Measurements from ENCODE around the gene ZNF628. TPM values are rescaled to one million over a fixed set of nuclear protein-coding genes. Genes with fewer than 3 reads are reported as not detected.
A peak's percentile ranks its signal among the peaks of the same experiment; 100 is the strongest.

The ZNF628 gene
- total and polyA plus RNA-seq, 2 of the 8 experiments (the other 6 are each of a cell fraction or from before 2014, with no cell fraction given), result 1.7 to 10.8 TPM

GRCh38 chr19:55451163-55451964 lies 25.1 kb upstream of the ZNF628 start:
- H3K56ac ChIP-seq (replicated peaks; ENCODE audit: insufficient read length, low read depth, low read length), result no peak overlapping the region
- no peak overlapping the region for H3K14ac ChIP-seq (ENCODE audit: insufficient read length)
- no peaks in the 10 kb centered on the region for H3K79me2 ChIP-seq (ENCODE audit: control insufficient read depth in 1 of 2, insufficient read depth in 2 of 2, low read length in 2 of 2)
- ChIA-PET CTCF (ENCODE audit: partially characterized antibody) (interaction anchor here (0.7 to 2.5 kb wide), 6 partner anchors 23 to 897 kb away, joined by 3 to 13 read pairs (median 4); partner anchors contain the start of gene DNAAF3), POLR2A (ENCODE audit: partially characterized antibody) (interaction anchor here (0.7 to 3.0 kb wide), 10 partner anchors 11 to 334 kb away, joined by 3 to 22 read pairs (median 4); partner anchors contain the start of genes ISOC2, PPP1R12C, UBE2S and ZNF784)
- H2AFZ ChIP-seq (ENCODE audit: low read length), result no peak overlapping the region
- H3K23me2 ChIP-seq (ENCODE audit: low read depth, low read length), result peaks cover 20% of the 10 kb centered on the region; the same call in 1 of the 2 replicates
- DNase-seq (ENCODE audit: low read depth in 1 of 2, low spot score in 2 of 2), result peak in 1 of 2 experiments; percentile 73
- no peak overlapping the region for H3K18ac ChIP-seq (ENCODE audit: extremely low read depth, low read length)
- 5% methylated on average over 4 of the region's 80 CpGs; no CpG with 5 or more reads in 1 of the 2 experiments for WGBS, 2 experiments (ENCODE audit: extremely low coverage in 1 of 2, insufficient coverage in 1 of 2, insufficient read length in 1 of 2, insufficient replicate concordance in 2 of 2, low coverage in 1 of 2, low lambda C conversion rate in 2 of 2, missing lambda C conversion rate in 1 of 2)
- H2BK5ac ChIP-seq (ENCODE audit: low read depth, low read length), result no peak overlapping the region
- no peak overlapping the region for H2BK12ac ChIP-seq (ENCODE audit: low read depth, low read length)
- H3K27me3 ChIP-seq (replicated peaks in 1 of 4; ENCODE audit: control insufficient read depth in 3 of 4, extremely low read depth in 1 of 4, insufficient read depth in 3 of 4, low read length in 3 of 4), result peaks cover 34 to 59% (median 57%) of the 10 kb centered on the region in 4 experiments
- TF ChIP-seq SUZ12 (IDR thresholded peaks at IDR 0.05; ENCODE audit: low read length), result peak; percentile 45
- TF ChIP-seq MAFK (IDR thresholded peaks at IDR 0.05; ENCODE audit: low read depth, low read length), result no peak
- peak; percentile 46 for TF ChIP-seq KDM4A (IDR thresholded peaks at IDR 0.05; ENCODE audit: low read depth, low read length, severe bottlenecking)
- TF ChIP-seq EZH2 (IDR thresholded peaks at IDR 0.05; ENCODE audit: low read depth, low read length, severe bottlenecking), result peak; percentile 64
- H3K4ac ChIP-seq (replicated peaks; ENCODE audit: insufficient read length, low read depth, low read length), result no peak overlapping the region
- FAIRE-seq, result no peak
- peak overlapping the region; percentile 73 to 93 for H3K4me2 ChIP-seq (ENCODE audit: insufficient read depth in 1 of 2, low read depth in 2 of 2, low read length in 2 of 2)
- H4K8ac ChIP-seq (ENCODE audit: extremely low read depth, insufficient read depth, low read length), result no peak overlapping the region
- no peak overlapping the region for H4K5ac ChIP-seq (ENCODE audit: insufficient read length, low read depth, low read length)
- H4K20me1 ChIP-seq (replicated peaks in 1 of 2; ENCODE audit: control insufficient read depth in 1 of 2, insufficient read depth in 2 of 2, low read length in 2 of 2), result peaks cover 0 to 14% of the 10 kb centered on the region in 2 experiments
- H3K9me3 ChIP-seq (ENCODE audit: insufficient read depth in 2 of 2, low read depth in 1 of 2, low read length in 1 of 2), result no peaks in the 10 kb centered on the region
- no peak overlapping the region for H2BK120ac ChIP-seq (replicated peaks; ENCODE audit: low read depth, low read length)
- H2AK5ac ChIP-seq (ENCODE audit: low read depth, low read length), result no peak overlapping the region
- H3K9ac ChIP-seq (replicated peaks in 1 of 4; ENCODE audit: extremely low read depth in 1 of 4, low read depth in 3 of 4, low read length in 3 of 4), result no peak overlapping the region
- H3K36me3 ChIP-seq (ENCODE audit: control insufficient read depth in 2 of 4, insufficient read depth in 4 of 4, low read length in 3 of 4), result peaks cover 0 to 4% (median 0%) of the 10 kb centered on the region in 4 experiments; a peak in 2 of 8 replicates
- H2BK15ac ChIP-seq (ENCODE audit: low read length), result no peak overlapping the region
- no peaks in the 10 kb centered on the region for H3K79me1 ChIP-seq (ENCODE audit: low read depth, low read length)
- no peak overlapping the region for H3K23ac ChIP-seq (ENCODE audit: insufficient read length)
- H3K4me3 ChIP-seq (ENCODE audit: extremely low read depth in 1 of 4, insufficient read depth in 2 of 4, low read depth in 3 of 4, low read length in 4 of 4), result peak overlapping the region; percentile 21 to 69 (median 41)
- H2BK20ac ChIP-seq (ENCODE audit: low read length), result no peak overlapping the region
- H4K91ac ChIP-seq (replicated peaks; ENCODE audit: insufficient read length, low read length), result no peak overlapping the region
- H3K27ac ChIP-seq (ENCODE audit: low read depth, low read length), result no peak overlapping the region
- H3K4me1 ChIP-seq (replicated peaks in 1 of 4; ENCODE audit: control insufficient read depth in 3 of 4, insufficient read depth in 4 of 4, low read length in 3 of 4), result peaks cover 0 to 5% (median 2%) of the 10 kb centered on the region in 4 experiments; a peak in 5 of 7 replicates
